Neuronal stem cell (in vitro differentiated cells): ENCODE measurements around the gene FXYD7. TPM values are rescaled to one million over a fixed set of nuclear protein-coding genes. Genes with fewer than 3 reads are reported as not detected.

Source experiments
- DNase-seq: peaks from one replicate; pipeline ENCODE4 v3.0.0-alpha.2; 2013; ENCODE audit warnings: low spot score
- H2AFZ ChIP-seq: one replicate; pipeline ENCODE4 v1.6.1; 2013; ENCODE audit warnings: mild to moderate bottlenecking, low read length, inconsistent platforms
- H2AK5ac ChIP-seq: 2 replicates; pipeline ENCODE4 v1.6.1; 2013; ENCODE audit warnings: low read depth, mild to moderate bottlenecking, inconsistent platforms, low read length, moderate library complexity, mixed read lengths
- H2BK120ac ChIP-seq: 2 replicates; pipeline ENCODE4 v1.6.1; 2013; ENCODE audit warnings: low read depth, mild to moderate bottlenecking, inconsistent platforms, low read length, moderate library complexity, mixed read lengths
- H2BK12ac ChIP-seq: one replicate; pipeline ENCODE4 v1.6.1; 2013; ENCODE audit warnings: low read length, inconsistent platforms
- H2BK15ac ChIP-seq: 2 replicates; pipeline ENCODE4 v1.6.1; 2013; ENCODE audit warnings: mild to moderate bottlenecking, low read length, inconsistent platforms, mixed read lengths
- H2BK5ac ChIP-seq: one replicate; pipeline ENCODE4 v1.6.1; 2013; ENCODE audit warnings: inconsistent platforms, mild to moderate bottlenecking, low read length, moderate library complexity
- H3K14ac ChIP-seq: one replicate; pipeline ENCODE4 v1.6.1; 2013; ENCODE audit warnings: low read length, inconsistent platforms
- H3K18ac ChIP-seq: 2 replicates; pipeline ENCODE4 v1.6.1; 2013; ENCODE audit warnings: low read length, inconsistent platforms
- H3K23ac ChIP-seq: 2 replicates; pipeline ENCODE4 v1.6.1; 2013; ENCODE audit warnings: low read depth, mild to moderate bottlenecking, mixed read lengths, low read length, inconsistent platforms; ENCODE audit not compliant: poor library complexity
- H3K27ac ChIP-seq: replicated peaks from 3 replicates; pipeline ENCODE4 v1.5.1; 2013; ENCODE audit warnings: low read length, inconsistent platforms
- H3K27me3 ChIP-seq, 3 experiments: 2 replicates each; pipeline ENCODE4 v1.6.1; 2013; ENCODE audit warnings: low read length in 3 of 3, mild to moderate bottlenecking in 2 of 3, inconsistent platforms in 1 of 3, low read depth in 1 of 3, mixed read lengths in 1 of 3, moderate library complexity in 1 of 3; ENCODE audit not compliant: control insufficient read depth in 3 of 3, insufficient read depth in 3 of 3
- H3K36me3 ChIP-seq, 2 donors: replicated peaks in 1 of 2; 2 replicates each; pipeline ENCODE4 v1.6.1; 2013; ENCODE audit warnings: low read length in 2 of 2; ENCODE audit not compliant: control insufficient read depth in 2 of 2, insufficient read depth in 2 of 2
- H3K4ac ChIP-seq: 2 replicates; pipeline ENCODE4 v1.6.1; 2013; ENCODE audit warnings: inconsistent platforms, mild to moderate bottlenecking, low read length, moderate library complexity
- H3K4me1 ChIP-seq, 2 donors: 1 replicate in 1 of 2; 2 replicates in 1 of 2; pipeline ENCODE4 v1.6.1; 2013; ENCODE audit warnings: low read length in 2 of 2, low read depth in 1 of 2; ENCODE audit not compliant: control insufficient read depth in 2 of 2, insufficient read depth in 1 of 2
- H3K4me2 ChIP-seq: one replicate; pipeline ENCODE4 v1.6.1; 2013; ENCODE audit warnings: mild to moderate bottlenecking, low read length, inconsistent platforms; ENCODE audit not compliant: insufficient read depth, poor library complexity, severe bottlenecking
- H3K4me3 ChIP-seq, 2 donors: 2 replicates each; pipeline ENCODE4 v1.5.1; 2013; ENCODE audit warnings: low read length in 2 of 2, mild to moderate bottlenecking in 2 of 2, inconsistent platforms in 1 of 2, moderate library complexity in 1 of 2
- H3K79me1 ChIP-seq: one replicate; pipeline ENCODE4 v1.6.1; 2013; ENCODE audit warnings: low read depth, mild to moderate bottlenecking, inconsistent platforms, low read length, moderate library complexity
- H3K9ac ChIP-seq: one replicate; pipeline ENCODE4 v1.6.1; 2013; ENCODE audit warnings: mild to moderate bottlenecking, low read depth, low read length, inconsistent platforms; ENCODE audit not compliant: poor library complexity
- H3K9me3 ChIP-seq, 2 donors: replicated peaks in 1 of 2; 2 replicates each; pipeline versions ENCODE3 to v1.6.1; 2013; ENCODE audit warnings: low read length in 2 of 2, mild to moderate bottlenecking in 2 of 2, inconsistent platforms in 1 of 2, low read depth in 1 of 2, mixed read lengths in 1 of 2, moderate library complexity in 1 of 2; ENCODE audit not compliant: control insufficient read depth in 2 of 2, insufficient read depth in 1 of 2
- H4K8ac ChIP-seq: one replicate; pipeline ENCODE4 v1.6.1; 2013; ENCODE audit warnings: low read depth, mild to moderate bottlenecking, inconsistent platforms, low read length, moderate library complexity
- H4K91ac ChIP-seq: one replicate; pipeline ENCODE4 v1.6.1; 2013; ENCODE audit warnings: low read length, low read depth, mild to moderate bottlenecking, inconsistent platforms; ENCODE audit not compliant: poor library complexity
- WGBS, 2 donors: extraction: QIAGEN DNeasy Blood & Tissue Kit; methylation state at CpG; one replicate each; pipeline ENCODE4 v1.1.7; 2013; ENCODE audit warnings: missing lambda C conversion rate in 2 of 2, mixed read lengths in 1 of 2; ENCODE audit not compliant: insufficient read length in 2 of 2, insufficient replicate concordance in 1 of 2; ENCODE audit errors: extremely low coverage in 2 of 2; 5-methylcytosine and 5-hydroxymethylcytosine counted together
- small RNA-seq: library from polyadenylated mRNA; stranded (forward); fragments of <200 nt; extraction: miRNeasy Mini kit (QIAGEN cat#:217004); gene quantifications from one replicate; pipeline ENCODE3, GENCODE V24; 2013; ENCODE audit not compliant: insufficient read depth

The FXYD7 gene

GRCh38 chr19:35202722-35203688 lies 60.0 kb downstream of the FXYD7 start:
- no peak overlapping the region for H2BK15ac ChIP-seq
- no peak overlapping the region for H3K14ac ChIP-seq
- no peak overlapping the region for H3K4me2 ChIP-seq
- H3K27ac ChIP-seq = no peak overlapping the region
- no peaks in the 10 kb centered on the region for H3K36me3 ChIP-seq
- DNase-seq = no peak
- H2AFZ ChIP-seq = peak overlapping the region; percentile 18
- H3K9me3 ChIP-seq = no peaks in the 10 kb centered on the region
- H3K18ac ChIP-seq = no peak overlapping the region
- H3K79me1 ChIP-seq = no peaks in the 10 kb centered on the region
- peaks cover 3 to 6% of the 10 kb centered on the region in 2 donors for H3K4me1 ChIP-seq
- peaks cover 0 to 7% (median 0%) of the 10 kb centered on the region in 3 experiments for H3K27me3 ChIP-seq
- no peak overlapping the region for H2BK5ac ChIP-seq
- no peak overlapping the region for H2BK12ac ChIP-seq
- H3K9ac ChIP-seq = no peak overlapping the region
- H2AK5ac ChIP-seq = peak overlapping the region; percentile 32
- H2BK120ac ChIP-seq = no peak overlapping the region
- H3K4ac ChIP-seq = no peak overlapping the region
- H3K23ac ChIP-seq = no peak overlapping the region
- H4K8ac ChIP-seq = no peak overlapping the region
- no peak overlapping the region for H3K4me3 ChIP-seq
- H4K91ac ChIP-seq = no peak overlapping the region
- no CpG with 5 or more reads among the region's 4 CpGs for WGBS, 2 donors

Small RNA genes lying within 50 kb of the gene (small RNA-seq; reads per million reads assigned to genes)
- gene AC020907.2 = not detected
